PC-3 (cell line): Measurements from ENCODE around the gene TMEM250. TPM values are rescaled to one million over a fixed set of nuclear protein-coding genes. Genes with fewer than 3 reads are reported as not detected.

ENCODE experiments used
- ATAC-seq: fragments of 200-7000 bp; cut with Tn5 transposase; 2 replicates; pipeline ENCODE4 v1.9.1; 2020; ENCODE audit warnings: mild to moderate bottlenecking, moderate library complexity
- BruUV-seq: library from RNA; stranded (reverse); fragments of 400-500 nt; replicated peaks from 2 replicates; lab custom pipeline; 2021; lab: Mats Ljungman, UMichigan
- CTCF ChIA-PET: fragments of 300-600 bp; sonication (Branson Sonifier 250); formaldehyde crosslinking; loops from one replicate; lab custom pipeline; 2022; ENCODE audit warnings: antibody characterized with exemption; lab: Charles Lee
- POLR2A ChIA-PET: fragments of 300-600 bp; sonication (Branson Sonifier 250); formaldehyde crosslinking; loops from one replicate; lab custom pipeline; 2022; ENCODE audit warnings: antibody characterized with exemption; ENCODE audit not compliant: unreplicated experiment; lab: Charles Lee
- DNase-seq: peaks from one replicate; pipeline ENCODE4 v3.0.0-alpha.2; 2015
- H2AFZ ChIP-seq: fragments of 300-600 bp; sonication (generic); 2 replicates; pipeline ENCODE4 v1.6.0; 2016; ENCODE audit warnings: antibody characterized with exemption, low read length
- H3F3A ChIP-seq: fragments of 300-600 bp; sonication (generic); one replicate; pipeline ENCODE4 v1.6.0; 2017; ENCODE audit warnings: antibody characterized with exemption, low read length, control low read depth, mild to moderate bottlenecking; ENCODE audit not compliant: unreplicated experiment
- H3K27ac ChIP-seq: fragments of 300-600 bp; sonication (generic); 2 replicates; pipeline ENCODE4 v1.5.1; 2016; ENCODE audit warnings: mild to moderate bottlenecking, low read length
- H3K27me3 ChIP-seq: fragments of 300-600 bp; sonication (generic); 2 replicates; pipeline ENCODE4 v1.6.1; 2016; ENCODE audit warnings: low read length, mixed read lengths
- H3K36me3 ChIP-seq: fragments of 300-600 bp; sonication (generic); 2 replicates; pipeline ENCODE4 v1.6.1; 2016; ENCODE audit warnings: low read depth, mixed run types, low read length, mixed read lengths
- H3K4me1 ChIP-seq: fragments of 300-600 bp; sonication (generic); 2 replicates; pipeline ENCODE4 v1.5.1; 2016; ENCODE audit warnings: low read length; ENCODE audit not compliant: insufficient read depth
- H3K4me2 ChIP-seq: fragments of 300-600 bp; sonication (generic); 2 replicates; pipeline ENCODE4 v1.6.0; 2016; ENCODE audit warnings: low read length
- H3K4me3 ChIP-seq: fragments of 300-600 bp; sonication (generic); 2 replicates; pipeline ENCODE4 v1.5.1; 2016; ENCODE audit warnings: mild to moderate bottlenecking, low read length, mixed read lengths
- H3K79me2 ChIP-seq: fragments of 300-600 bp; sonication (generic); 2 replicates; pipeline ENCODE4 v1.6.1; 2017; ENCODE audit warnings: low read length, mixed read lengths
- H3K9ac ChIP-seq: fragments of 300-600 bp; sonication (generic); 2 replicates; pipeline ENCODE4 v1.6.0; 2016; ENCODE audit warnings: mild to moderate bottlenecking, low read length
- H3K9me2 ChIP-seq: fragments of 300-600 bp; sonication (generic); replicated peaks from 2 replicates; pipeline ENCODE4 v1.6.1; 2016; ENCODE audit warnings: mixed run types, low read length, mixed read lengths
- H3K9me3 ChIP-seq: fragments of 300-600 bp; sonication (generic); 2 replicates; pipeline ENCODE4 v1.6.1; 2016; ENCODE audit warnings: low read length, mixed read lengths
- H4K20me1 ChIP-seq: fragments of 300-600 bp; sonication (generic); 2 replicates; pipeline ENCODE4 v1.6.1; 2016; ENCODE audit warnings: low read length, mixed read lengths
- CTCF ChIP-seq: fragments of 300-600 bp; sonication (generic); conservative IDR thresholded peaks from 2 replicates; pipeline ENCODE4 v1.5.1; 2017; ENCODE audit warnings: antibody characterized with exemption, low read depth, mild to moderate bottlenecking, low read length
- EZH2 ChIP-seq: fragments of 300-600 bp; sonication (generic); IDR thresholded peaks from one replicate; pipeline ENCODE4 v1.6.1; 2017; ENCODE audit warnings: antibody characterized with exemption, mild to moderate bottlenecking, low read length; ENCODE audit not compliant: unreplicated experiment
- EZH2phosphoT487 ChIP-seq: fragments of 300-600 bp; sonication (generic); IDR thresholded peaks from 2 replicates; pipeline ENCODE4 v1.6.1; 2018; ENCODE audit warnings: mild to moderate bottlenecking, antibody characterized with exemption, low read length, borderline replicate concordance
- intact Hi-C: fragments of 100-400 bp; cut with micrococcal nuclease; formaldehyde crosslinking; loops from 2 replicates; pipeline ENCODE4 v1.9.0; 2023
- total RNA-seq: library from RNA; depleted of rRNA; stranded (reverse); fragments of >200 nt; gene quantifications from 2 replicates; pipeline ENCODE4 v1.2.3, GENCODE V29; 2014

The TMEM250 gene
- total RNA-seq, 1 experiment from 2014 or later = 64.7 TPM

- peaks cover 15% of the 10 kb centered on the region for H3K4me1 ChIP-seq
- H3K9me2 ChIP-seq = no peaks in the 10 kb centered on the region
- H4K20me1 ChIP-seq = no peaks in the 10 kb centered on the region
- H2AFZ ChIP-seq = no peak overlapping the region
- TF ChIP-seq CTCF = no peak
- TF ChIP-seq EZH2 = no peak
- TF ChIP-seq EZH2phosphoT487 = no peak
- no peaks in the 10 kb centered on the region for H3K79me2 ChIP-seq
- no peaks in the 10 kb centered on the region for H3K9me3 ChIP-seq
- H3K36me3 ChIP-seq = no peaks in the 10 kb centered on the region
- ChIA-PET CTCF (interaction anchor here (0.6 kb wide), 1 partner anchor 18 kb away, joined by 4 read pairs; no protein-coding TSS in a partner anchor), POLR2A (no interaction called here)
- no peak for ATAC-seq
- no peaks in the 10 kb centered on the region for H3K27me3 ChIP-seq
- H3K27ac ChIP-seq = no peak overlapping the region
- no peak overlapping the region for H3K4me3 ChIP-seq
- no peak overlapping the region for H3K9ac ChIP-seq
- no peak for DNase-seq
- intact Hi-C loops = no loop called here
- no peak overlapping the region for H3K4me2 ChIP-seq
- no peaks in the 10 kb centered on the region for H3F3A ChIP-seq
- BruUV-seq = no TSS peak
These were observed 11.3 kb downstream of the TMEM250 start for GRCh38 chr9:136107155-136107952.

GRCh38 chr9:136105398-136106135 is 13.1 kb downstream of the TMEM250 start:
- H4K20me1 ChIP-seq = no peaks in the 10 kb centered on the region
- POLR2A ChIA-PET = no interaction called here

More at GRCh38 chr9:136105398-136106135, 13.1 kb downstream of the TMEM250 start:
- Histone ChIP-seq H3K9ac (no peak overlapping the region), H3K27ac (no peak overlapping the region), H3K36me3 (no peaks in the 10 kb centered on the region), H3K4me3 (no peak overlapping the region), H3K27me3 (no peaks in the 10 kb centered on the region), H3K9me2 (no peaks in the 10 kb centered on the region), H2AFZ (no peak overlapping the region), H3K9me3 (no peaks in the 10 kb centered on the region), H3K79me2 (no peaks in the 10 kb centered on the region), H3K4me2 (no peak overlapping the region), H3F3A (no peaks in the 10 kb centered on the region), H3K4me1 (peaks cover 14% of the 10 kb centered on the region)
- no peak for DNase-seq
- TF ChIP-seq EZH2 (no peak), EZH2phosphoT487 (no peak), CTCF (no peak)
- CTCF ChIA-PET = no interaction called here
- BruUV-seq = no TSS peak
- ATAC-seq = no peak
- intact Hi-C loops = no loop called here
